HL-60 (cell line): Measurements from ENCODE around the gene ITGA5.

Source experiments
- CTCF ChIP-seq: IDR thresholded peaks from one replicate; pipeline ENCODE4 v1.5.1; 2011; ENCODE audit warnings: low read length, control low read depth, inconsistent platforms; ENCODE audit not compliant: insufficient read depth
- POLR2AphosphoS5 ChIP-seq: IDR thresholded peaks from 2 replicates; pipeline ENCODE4 v1.6.1; 2012; ENCODE audit warnings: low read depth
- REST ChIP-seq: IDR thresholded peaks from 2 replicates; pipeline ENCODE4 v1.6.1; 2012; ENCODE audit warnings: low read depth; ENCODE audit not compliant: insufficient replicate concordance

- TF ChIP-seq REST (no peak), CTCF (no peak), POLR2AphosphoS5 (0 out of 2 replicates have a peak, but pooled peaks have one; percentile 31)
Observed at GRCh38 chr12:54405573-54405972, 13.5 kb downstream of the ITGA5 start.
